IMR-90 (cell line): Measurements from ENCODE around the gene TMCC1. TPM values are rescaled to one million over a fixed set of nuclear protein-coding genes. Genes with fewer than 3 reads are reported as not detected.

Experiments
- ATAC-seq: fragments of 200-7000 bp; cut with Tn5 transposase; 2 replicates; pipeline ENCODE4 v1.9.1; 2020; ENCODE audit warnings: low read depth, mild to moderate bottlenecking, moderate library complexity
- BruUV-seq: library from RNA; stranded (reverse); fragments of 400-500 nt; replicated peaks from 2 replicates; lab custom pipeline; 2021; lab: Mats Ljungman, UMichigan
- CTCF ChIA-PET: fragments of 300-600 bp; formaldehyde crosslinking; extraction: SDS; loops from one replicate; lab custom pipeline; 2021; ENCODE audit warnings: antibody characterized with exemption; lab: Yijun Ruan, JAX
- POLR2A ChIA-PET: fragments of 300-600 bp; sonication (Branson Sonifier 250); formaldehyde crosslinking; loops from one replicate; lab custom pipeline; 2022; ENCODE audit warnings: antibody characterized with exemption; ENCODE audit not compliant: unreplicated experiment; lab: Charles Lee
- DNase-seq: peaks from one replicate; pipeline ENCODE4 v3.0.0; 2013
- H2AFZ ChIP-seq: replicated peaks from 2 replicates; pipeline ENCODE3; 2013; ENCODE audit warnings: low read length, mild to moderate bottlenecking; ENCODE audit not compliant: poor library complexity
- H2AK5ac ChIP-seq: 2 replicates; pipeline ENCODE4 v1.6.1; 2013; ENCODE audit warnings: low read depth, low read length, inconsistent platforms
- H2AK9ac ChIP-seq: replicated peaks from 2 replicates; pipeline ENCODE3; 2013; ENCODE audit warnings: mild to moderate bottlenecking, low read depth, low read length, moderate library complexity; ENCODE audit not compliant: poor library complexity
- H2BK120ac ChIP-seq: 2 replicates; pipeline ENCODE4 v1.6.1; 2013; ENCODE audit warnings: low read depth, low read length, inconsistent platforms
- H2BK15ac ChIP-seq: 3 replicates; pipeline ENCODE4 v1.6.1; 2013; ENCODE audit warnings: low read depth, low read length, inconsistent platforms
- H2BK20ac ChIP-seq: 2 replicates; pipeline ENCODE4 v1.6.1; 2013; ENCODE audit warnings: low read depth, mild to moderate bottlenecking, inconsistent platforms, low read length, moderate library complexity
- H2BK5ac ChIP-seq: 2 replicates; pipeline ENCODE4 v1.6.1; 2013; ENCODE audit warnings: mild to moderate bottlenecking, low read depth, low read length, inconsistent platforms; ENCODE audit not compliant: poor library complexity, severe bottlenecking
- H3K14ac ChIP-seq: replicated peaks from 2 replicates; pipeline ENCODE4 v1.6.1; 2013; ENCODE audit warnings: low read depth, low read length, inconsistent platforms
- H3K18ac ChIP-seq: 2 replicates; pipeline ENCODE4 v1.6.1; 2013; ENCODE audit warnings: low read depth, low read length, control low read depth
- H3K23ac ChIP-seq: 2 replicates; pipeline ENCODE4 v1.6.1; 2013; ENCODE audit warnings: low read depth, low read length, inconsistent platforms
- H3K27ac ChIP-seq: 2 replicates; pipeline ENCODE4 v1.5.1; 2013; ENCODE audit warnings: mild to moderate bottlenecking, control low read depth, low read length; ENCODE audit not compliant: insufficient read depth
- H3K27me3 ChIP-seq: 2 replicates; pipeline ENCODE4 v1.6.1; 2013; ENCODE audit warnings: low read length; ENCODE audit not compliant: control insufficient read depth, insufficient read depth
- H3K36me3 ChIP-seq: 2 replicates; pipeline ENCODE4 v1.6.1; 2013; ENCODE audit warnings: low read length, mixed read lengths; ENCODE audit not compliant: control insufficient read depth, insufficient read depth
- H3K4ac ChIP-seq: 2 replicates; pipeline ENCODE4 v1.6.1; 2013; ENCODE audit warnings: low read depth, low read length, inconsistent platforms
- H3K4me1 ChIP-seq: 2 replicates; pipeline ENCODE4 v1.6.1; 2013; ENCODE audit warnings: low read length, mixed read lengths; ENCODE audit not compliant: control insufficient read depth, insufficient read depth
- H3K4me2 ChIP-seq: 2 replicates; pipeline ENCODE4 v1.6.1; 2013; ENCODE audit warnings: low read depth, mild to moderate bottlenecking, control low read depth, low read length, moderate library complexity
- H3K4me3 ChIP-seq: 2 replicates; pipeline ENCODE4 v1.5.1; 2013; ENCODE audit warnings: low read depth, mild to moderate bottlenecking, control low read depth, low read length, moderate library complexity; ENCODE audit not compliant: insufficient read depth
- H3K56ac ChIP-seq: 2 replicates; pipeline ENCODE4 v1.6.1; 2013; ENCODE audit warnings: low read length, inconsistent platforms; ENCODE audit not compliant: insufficient read depth; ENCODE audit errors: extremely low read depth
- H3K79me1 ChIP-seq, 2 experiments: 2 replicates each; pipeline ENCODE4 v1.6.1; 2013; ENCODE audit warnings: low read length in 2 of 2, inconsistent platforms in 1 of 2, low read depth in 1 of 2
- H3K9ac ChIP-seq: 2 replicates; pipeline ENCODE4 v1.6.1; 2013; ENCODE audit warnings: low read depth, low read length, control low read depth
- H3K9me1 ChIP-seq: 2 replicates; pipeline ENCODE4 v1.6.1; 2013; ENCODE audit warnings: low read length, inconsistent platforms; ENCODE audit not compliant: insufficient read depth
- H3K9me3 ChIP-seq: 2 replicates; pipeline ENCODE4 v1.6.1; 2013; ENCODE audit warnings: low read length; ENCODE audit not compliant: control insufficient read depth, insufficient read depth
- H4K20me1 ChIP-seq: 2 replicates; pipeline ENCODE4 v1.6.1; 2013; ENCODE audit warnings: low read length, inconsistent platforms; ENCODE audit not compliant: insufficient read depth
- H4K5ac ChIP-seq: 2 replicates; pipeline ENCODE4 v1.6.1; 2013; ENCODE audit warnings: mild to moderate bottlenecking, low read depth, low read length, control low read depth
- H4K8ac ChIP-seq, 2 experiments: 2 replicates each; pipeline ENCODE4 v1.6.1; 2013; ENCODE audit warnings: low read depth in 2 of 2, low read length in 2 of 2, control low read depth in 1 of 2, inconsistent platforms in 1 of 2
- H4K91ac ChIP-seq: 2 replicates; pipeline ENCODE4 v1.6.1; 2013; ENCODE audit warnings: low read depth, low read length, inconsistent platforms; ENCODE audit not compliant: insufficient read depth
- CEBPB ChIP-seq: IDR thresholded peaks from 2 replicates; pipeline ENCODE4 v1.6.1; 2012; ENCODE audit warnings: low read depth, low read length, improper control_type of control experiment
- FOS ChIP-seq: fragments of 150-350 bp; IDR thresholded peaks from 2 replicates; pipeline ENCODE4 v1.6.1; 2016; ENCODE audit warnings: low read depth, low read length
- MXI1 ChIP-seq: IDR thresholded peaks from 2 replicates; pipeline ENCODE4 v1.6.1; 2012; ENCODE audit warnings: low read depth, mild to moderate bottlenecking, low read length, moderate library complexity, borderline replicate concordance
- NFE2L2 ChIP-seq: fragments of 150-350 bp; IDR thresholded peaks from 2 replicates; pipeline ENCODE4 v1.6.1; 2016; ENCODE audit warnings: low read depth, mild to moderate bottlenecking, low read length
- RCOR1 ChIP-seq: IDR thresholded peaks from 2 replicates; pipeline ENCODE4 v1.6.1; 2012; ENCODE audit warnings: mild to moderate bottlenecking, low read length, improper control_type of control experiment; ENCODE audit not compliant: insufficient replicate concordance
- RFX5 ChIP-seq: IDR thresholded peaks from 2 replicates; pipeline ENCODE4 v1.8.0; 2012; ENCODE audit warnings: low read depth, mild to moderate bottlenecking, low read length, moderate library complexity
- WGBS, 2 experiments: methylation state at CpG; one replicate each; pipeline versions ENCODE4 v1.1.5 to v1.1.7; 2013; ENCODE audit warnings: missing lambda C conversion rate in 2 of 2; ENCODE audit not compliant: insufficient read length in 1 of 2; ENCODE audit errors: extremely low coverage in 2 of 2; 5-methylcytosine and 5-hydroxymethylcytosine counted together
- dilution Hi-C: fragments of 300-500 bp; cut with HindIII; formaldehyde crosslinking; loops from one replicate; pipeline ENCODE4 v1.14.3; 2018; ENCODE audit warnings: low sequenced_read_pairs; ENCODE audit not compliant: unreplicated experiment
- in situ Hi-C: fragments of 300-500 bp; cut with MboI; formaldehyde crosslinking; loops from 3 replicates; pipeline ENCODE4 v1.14.3; 2019; ENCODE audit warnings: low sequenced_read_pairs, inconsistent platforms, mixed read lengths
- intact Hi-C: fragments of 100-400 bp; cut with micrococcal nuclease; formaldehyde crosslinking; loops from 2 replicates; pipeline ENCODE4 v1.10.0; 2022
- polyA plus RNA-seq, 3 experiments: library from polyadenylated mRNA; depleted of rRNA; stranded (reverse); fragments of >200 nt; gene quantifications; 2 replicates each; pipeline ENCODE4 v1.2.3, GENCODE V29; 2012; ENCODE audit warnings: low replicate concordance in 1 of 3
- total RNA-seq: library from RNA; depleted of rRNA; stranded (reverse); fragments of >200 nt; gene quantifications from 2 replicates; pipeline ENCODE4 v1.2.3, GENCODE V29; 2012
- TF ChIP-seq, protein P1 (sequence below): fragments of 150-350 bp; IDR thresholded peaks from 2 replicates; pipeline ENCODE4 v1.6.1; 2016; ENCODE audit warnings: low read depth, mild to moderate bottlenecking, low read length, moderate library complexity, borderline replicate concordance

TMCC1 gene
- total and polyA plus RNA-seq, 2 of the 4 experiments (the other 2 are of a cell fraction), result 5.0 to 7.3 TPM

DNA sequence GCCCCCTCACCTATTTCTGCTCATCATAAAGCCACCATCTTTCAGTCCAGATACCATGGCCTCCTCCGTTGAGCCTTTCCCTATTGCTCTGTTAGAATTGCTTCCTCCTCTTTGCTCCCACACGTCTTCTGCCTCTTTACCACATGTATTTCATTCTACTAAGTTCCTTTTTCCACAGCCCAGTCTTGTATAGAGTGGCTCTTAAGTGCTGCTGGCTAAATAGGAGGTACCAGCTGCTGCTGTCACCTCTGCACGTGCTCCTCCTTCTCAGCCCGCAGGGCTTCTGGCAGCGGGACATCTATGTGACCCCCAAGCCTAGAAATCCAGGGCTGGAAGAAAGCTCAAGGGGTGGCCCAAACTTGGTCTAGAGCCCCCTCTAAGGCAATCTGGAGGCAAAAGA, 248.2 kb downstream of the TMCC1 start:
- H4K5ac ChIP-seq, result no peak overlapping the region
- ATAC-seq (no peak), DNase-seq (no peak)
- H2AFZ ChIP-seq, result no peak overlapping the region
- H3K14ac ChIP-seq, result no peak overlapping the region
- no peak overlapping the region for H2AK9ac ChIP-seq
- POLR2A ChIA-PET, result no interaction called here
- H2BK5ac ChIP-seq, result no peak overlapping the region
- H3K79me1 ChIP-seq, result no peaks in the 10 kb centered on the region
- 76% methylated on average over 3 of the region's 5 CpGs; no CpG with 5 or more reads in 1 of the 2 experiments for WGBS, 2 experiments
- no peak overlapping the region for H2AK5ac ChIP-seq
- dilution Hi-C loops (no loop called here), in situ Hi-C loops (loop anchor here (25.0 kb wide), 1 partner anchor 442 kb away; the partner anchor contains the start of gene ALG1L2), intact Hi-C loops (no loop called here)
- no peak for TF ChIP-seq RCOR1
- TF ChIP-seq FOS, result no peak
- TF ChIP-seq MXI1, result no peak
- no peak for TF ChIP-seq CEBPB
- TF ChIP-seq RFX5, result no peak
- TF ChIP-seq, protein P1, sequence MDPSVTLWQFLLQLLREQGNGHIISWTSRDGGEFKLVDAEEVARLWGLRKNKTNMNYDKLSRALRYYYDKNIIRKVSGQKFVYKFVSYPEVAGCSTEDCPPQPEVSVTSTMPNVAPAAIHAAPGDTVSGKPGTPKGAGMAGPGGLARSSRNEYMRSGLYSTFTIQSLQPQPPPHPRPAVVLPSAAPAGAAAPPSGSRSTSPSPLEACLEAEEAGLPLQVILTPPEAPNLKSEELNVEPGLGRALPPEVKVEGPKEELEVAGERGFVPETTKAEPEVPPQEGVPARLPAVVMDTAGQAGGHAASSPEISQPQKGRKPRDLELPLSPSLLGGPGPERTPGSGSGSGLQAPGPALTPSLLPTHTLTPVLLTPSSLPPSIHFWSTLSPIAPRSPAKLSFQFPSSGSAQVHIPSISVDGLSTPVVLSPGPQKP, result no peak
- no peak for TF ChIP-seq NFE2L2
- H3K4me2 ChIP-seq, result no peak overlapping the region
- CTCF ChIA-PET, result no interaction called here
- no peak overlapping the region for H2BK120ac ChIP-seq
- no peaks in the 10 kb centered on the region; the same call in 1 of the 2 replicates for H3K4me1 ChIP-seq
- 0 out of 2 replicates have a peak, but pooled peaks cover 1% of the 10 kb centered on the region for H3K27me3 ChIP-seq
- no peak overlapping the region for H3K4ac ChIP-seq
- no peak overlapping the region for H4K91ac ChIP-seq
- no peaks in the 10 kb centered on the region for H3K36me3 ChIP-seq
- H2BK15ac ChIP-seq, result no peak overlapping the region
- H3K9ac ChIP-seq, result no peak overlapping the region
- H3K4me3 ChIP-seq, result no peak overlapping the region
- no peak overlapping the region for H3K18ac ChIP-seq
- H2BK20ac ChIP-seq, result no peak overlapping the region
- no TSS peak for BruUV-seq
- no peaks in the 10 kb centered on the region for H4K20me1 ChIP-seq
- H3K56ac ChIP-seq, result no peak overlapping the region
- no peaks in the 10 kb centered on the region for H3K9me1 ChIP-seq
- no peak overlapping the region for H4K8ac ChIP-seq
- H3K23ac ChIP-seq, result no peak overlapping the region
- H3K9me3 ChIP-seq, result no peaks in the 10 kb centered on the region
- H3K27ac ChIP-seq, result no peak overlapping the region
